Trophoblast cell (in vitro differentiated cells and primary cell): ENCODE measurements around the gene SNRNP48.

Source experiments
- DNase-seq, 2 donors: peaks; one replicate each; pipeline ENCODE4 v3.0.0-alpha.2; 2016
- H2AFZ ChIP-seq: 2 replicates; pipeline ENCODE4 v1.6.1; 2013; ENCODE audit warnings: low read length, moderate library complexity, mild to moderate bottlenecking; ENCODE audit not compliant: insufficient read depth, poor library complexity
- H2AK5ac ChIP-seq: 2 replicates; pipeline ENCODE4 v1.6.1; 2013; ENCODE audit warnings: mild to moderate bottlenecking, low read length
- H2BK120ac ChIP-seq: 2 replicates; pipeline ENCODE4 v1.6.1; 2013; ENCODE audit warnings: low read length, mild to moderate bottlenecking, moderate library complexity; ENCODE audit not compliant: insufficient read depth, poor library complexity
- H2BK12ac ChIP-seq: 2 replicates; pipeline ENCODE4 v1.6.1; 2013; ENCODE audit warnings: mild to moderate bottlenecking, low read length, moderate library complexity
- H2BK5ac ChIP-seq: 2 replicates; pipeline ENCODE4 v1.6.1; 2013; ENCODE audit warnings: low read length, low read depth, moderate library complexity, mild to moderate bottlenecking; ENCODE audit not compliant: poor library complexity
- H3K14ac ChIP-seq: 2 replicates; pipeline ENCODE4 v1.6.1; 2013; ENCODE audit warnings: mild to moderate bottlenecking, low read length
- H3K18ac ChIP-seq: 2 replicates; pipeline ENCODE4 v1.6.1; 2013; ENCODE audit warnings: mild to moderate bottlenecking, low read length
- H3K23ac ChIP-seq: 2 replicates; pipeline ENCODE4 v1.6.1; 2013; ENCODE audit warnings: low read length
- H3K27ac ChIP-seq: 2 replicates; pipeline ENCODE4 v1.5.1; 2013; ENCODE audit warnings: low read depth, mild to moderate bottlenecking, inconsistent platforms, low read length, moderate library complexity
- H3K27me3 ChIP-seq: 2 replicates; pipeline ENCODE4 v1.6.1; 2013; ENCODE audit warnings: inconsistent platforms, mild to moderate bottlenecking, low read length, moderate library complexity; ENCODE audit not compliant: insufficient read depth
- H3K36me3 ChIP-seq, 2 experiments: 1 replicate in 1 of 2; 2 replicates in 1 of 2; pipeline ENCODE4 v1.6.1; 2013; ENCODE audit warnings: low read length in 2 of 2, mild to moderate bottlenecking in 2 of 2, moderate library complexity in 1 of 2; ENCODE audit not compliant: insufficient read depth in 2 of 2, control insufficient read depth in 1 of 2
- H3K4ac ChIP-seq: 2 replicates; pipeline ENCODE4 v1.6.1; 2013; ENCODE audit warnings: low read depth, mild to moderate bottlenecking, low read length, moderate library complexity
- H3K4me1 ChIP-seq, 2 experiments: 1 replicate in 1 of 2; 2 replicates in 1 of 2; pipeline ENCODE4 v1.6.1; 2013; ENCODE audit warnings: low read length in 2 of 2, mild to moderate bottlenecking in 2 of 2, moderate library complexity in 1 of 2; ENCODE audit not compliant: insufficient read depth in 2 of 2, control insufficient read depth in 1 of 2
- H3K4me2 ChIP-seq: 2 replicates; pipeline ENCODE4 v1.6.1; 2013; ENCODE audit warnings: inconsistent platforms, mild to moderate bottlenecking, low read length, moderate library complexity
- H3K4me3 ChIP-seq: 2 replicates; pipeline ENCODE4 v1.5.1; 2013; ENCODE audit warnings: mild to moderate bottlenecking, low read depth, low read length, inconsistent platforms
- H3K79me1 ChIP-seq: one replicate; pipeline ENCODE4 v1.6.1; 2013; ENCODE audit warnings: low read length
- H3K79me2 ChIP-seq: 2 replicates; pipeline ENCODE4 v1.6.1; 2013; ENCODE audit warnings: low read length, mild to moderate bottlenecking; ENCODE audit not compliant: control insufficient read depth, insufficient read depth, poor library complexity
- H3K9ac ChIP-seq: 2 replicates; pipeline ENCODE4 v1.6.1; 2013; ENCODE audit warnings: mild to moderate bottlenecking, low read length
- H3K9me3 ChIP-seq: 2 replicates; pipeline ENCODE4 v1.6.1; 2013; ENCODE audit warnings: low read depth, mild to moderate bottlenecking, control low read depth, inconsistent platforms, low read length; ENCODE audit not compliant: insufficient read depth
- H4K12ac ChIP-seq: 2 replicates; pipeline ENCODE4 v1.6.1; 2013; ENCODE audit warnings: low read depth, mild to moderate bottlenecking, low read length, moderate library complexity
- H4K8ac ChIP-seq: 2 replicates; pipeline ENCODE4 v1.6.1; 2013; ENCODE audit warnings: low read depth, mild to moderate bottlenecking, low read length, moderate library complexity
- H4K91ac ChIP-seq: one replicate; pipeline ENCODE4 v1.6.1; 2013; ENCODE audit warnings: low read depth, mild to moderate bottlenecking, low read length, moderate library complexity
- WGBS: extraction: QIAGEN DNeasy Blood & Tissue Kit; methylation state at CpG from one replicate; pipeline ENCODE4 v1.1.7; 2013; ENCODE audit warnings: missing lambda C conversion rate; ENCODE audit not compliant: insufficient read length, insufficient coverage; ENCODE audit errors: extremely low coverage; 5-methylcytosine and 5-hydroxymethylcytosine counted together

SNRNP48 gene

GRCh38 chr6:7593229-7593628 lies 3.2 kb downstream of the SNRNP48 start:
- 100% methylated on average over 1 of the region's 1 CpG for WGBS
- Histone ChIP-seq H2AFZ (no peak overlapping the region), H3K79me2 (peaks cover 13% of the 10 kb centered on the region), H3K4me1 (peaks cover 5 to 7% of the 10 kb centered on the region in 2 experiments), H2BK120ac (no peak overlapping the region), H3K23ac (no peak overlapping the region), H3K9ac (no peak overlapping the region), H3K4ac (no peak overlapping the region), H4K91ac (no peak overlapping the region), H3K4me2 (no peak overlapping the region), H3K4me3 (no peak overlapping the region), H2BK12ac (no peak overlapping the region), H3K27me3 (no peaks in the 10 kb centered on the region), H3K18ac (no peak overlapping the region), H4K8ac (no peak overlapping the region), H3K36me3 (peaks cover 10 to 14% of the 10 kb centered on the region in 2 experiments), H3K14ac (no peak overlapping the region), H2AK5ac (no peak overlapping the region), H4K12ac (no peak overlapping the region), H2BK5ac (no peak overlapping the region), H3K27ac (no peak overlapping the region), H3K9me3 (no peaks in the 10 kb centered on the region), H3K79me1 (peaks cover 5% of the 10 kb centered on the region)
- DNase-seq, result no peak

DNA sequence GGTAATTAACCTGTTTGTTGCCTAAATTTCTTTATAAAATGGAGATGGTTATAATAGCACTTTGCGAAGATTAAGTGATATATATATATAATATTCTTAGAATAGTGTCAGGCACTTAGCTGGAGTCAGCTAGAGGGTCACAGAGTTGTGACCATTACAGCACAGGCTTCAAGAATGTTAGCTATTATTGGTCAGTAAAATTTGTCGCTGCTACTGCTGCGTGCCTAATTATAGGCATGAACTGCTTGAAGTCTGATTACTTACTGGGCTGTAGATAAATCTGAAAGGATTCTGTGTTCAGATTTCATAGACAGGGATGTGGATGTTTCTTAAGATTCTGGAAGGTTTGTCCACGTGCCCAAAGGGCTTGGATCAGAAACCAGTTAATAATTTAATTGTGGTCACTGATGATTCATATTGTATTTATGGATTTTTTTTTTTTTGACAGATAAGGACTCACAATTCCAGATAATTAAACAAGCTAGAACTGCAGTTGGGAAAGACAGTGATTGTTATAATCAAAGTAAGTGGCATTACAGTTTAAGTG lies 4.7 kb downstream of the SNRNP48 start:
- H3K14ac ChIP-seq, result no peak overlapping the region
- no peak overlapping the region for H3K4ac ChIP-seq

GRCh38 chr6:7604003-7604402 lies 14.0 kb downstream of the SNRNP48 start:
- no peaks in the 10 kb centered on the region for H3K9me3 ChIP-seq
- no peaks in the 10 kb centered on the region for H3K27me3 ChIP-seq
- no peak for DNase-seq
- no peak overlapping the region for H3K27ac ChIP-seq
- no peaks in the 10 kb centered on the region for H3K4me1 ChIP-seq
- peaks cover 14 to 20% of the 10 kb centered on the region in 2 experiments for H3K36me3 ChIP-seq
- no peak overlapping the region for H3K4me2 ChIP-seq
- no peak overlapping the region for H2BK120ac ChIP-seq
- H3K18ac ChIP-seq, result no peak overlapping the region
- no peak overlapping the region for H3K23ac ChIP-seq
- H2BK5ac ChIP-seq, result no peak overlapping the region
- no peak overlapping the region for H4K12ac ChIP-seq
- no peak overlapping the region for H2BK12ac ChIP-seq
- no peak overlapping the region for H3K4ac ChIP-seq
- H2AK5ac ChIP-seq, result no peak overlapping the region
- H3K9ac ChIP-seq, result no peak overlapping the region
- H2AFZ ChIP-seq, result no peak overlapping the region
- WGBS, result no CpG with 5 or more reads among the region's 4 CpGs
- no peaks in the 10 kb centered on the region for H3K79me2 ChIP-seq
- H3K79me1 ChIP-seq, result no peaks in the 10 kb centered on the region
- no peak overlapping the region for H4K91ac ChIP-seq
- no peak overlapping the region for H3K4me3 ChIP-seq
- H4K8ac ChIP-seq, result no peak overlapping the region
- H3K14ac ChIP-seq, result no peak overlapping the region

More for the DNA sequence above, 4.7 kb downstream of the SNRNP48 start:
- no peak overlapping the region for H4K12ac ChIP-seq
- no peak overlapping the region for H2BK12ac ChIP-seq
- no peak overlapping the region for H2AFZ ChIP-seq
- no peak overlapping the region for H3K18ac ChIP-seq
- H3K27me3 ChIP-seq, result no peaks in the 10 kb centered on the region
- DNase-seq, result no peak
- no peak overlapping the region for H3K4me3 ChIP-seq
- no peak overlapping the region for H2BK120ac ChIP-seq
- peaks cover 11 to 14% of the 10 kb centered on the region in 2 experiments for H3K36me3 ChIP-seq
- H3K79me2 ChIP-seq, result peaks cover 13% of the 10 kb centered on the region
- H3K79me1 ChIP-seq, result peaks cover 5% of the 10 kb centered on the region
- WGBS, result no CpG with 5 or more reads among the region's 4 CpGs
- H3K27ac ChIP-seq, result no peak overlapping the region
- H3K23ac ChIP-seq, result no peak overlapping the region
- no peak overlapping the region for H2AK5ac ChIP-seq
- H3K9me3 ChIP-seq, result no peaks in the 10 kb centered on the region
- no peak overlapping the region for H3K9ac ChIP-seq
- H2BK5ac ChIP-seq, result no peak overlapping the region
- H4K91ac ChIP-seq, result no peak overlapping the region
- H3K4me2 ChIP-seq, result no peak overlapping the region
- peaks cover 5 to 7% of the 10 kb centered on the region in 2 experiments for H3K4me1 ChIP-seq
- no peak overlapping the region for H4K8ac ChIP-seq

GRCh38 chr6:7604506-7604905 lies 14.5 kb downstream of the SNRNP48 start:
- Histone ChIP-seq H2AFZ (no peak overlapping the region), H3K4me2 (no peak overlapping the region), H3K9ac (no peak overlapping the region), H3K79me1 (no peaks in the 10 kb centered on the region), H3K4ac (no peak overlapping the region), H3K9me3 (no peaks in the 10 kb centered on the region), H3K36me3 (peaks cover 14 to 20% of the 10 kb centered on the region in 2 experiments), H3K14ac (no peak overlapping the region), H3K18ac (no peak overlapping the region), H3K4me1 (no peaks in the 10 kb centered on the region), H4K8ac (no peak overlapping the region), H3K4me3 (no peak overlapping the region), H2BK12ac (no peak overlapping the region), H2BK120ac (no peak overlapping the region), H2BK5ac (no peak overlapping the region), H4K12ac (no peak overlapping the region), H4K91ac (no peak overlapping the region), H3K23ac (no peak overlapping the region), H3K79me2 (no peaks in the 10 kb centered on the region), H3K27ac (no peak overlapping the region), H3K27me3 (no peaks in the 10 kb centered on the region), H2AK5ac (no peak overlapping the region)
- no CpG with 5 or more reads among the region's 2 CpGs for WGBS
- no peak for DNase-seq
